GM12891 (cell line): ENCODE results near the gene DOK3.

Experiments
- DNase-seq: peaks from one replicate; pipeline ENCODE4 v3.0.0; 2011; ENCODE audit warnings: low spot score; ENCODE audit not compliant: insufficient read length
- FAIRE-seq: peaks from 2 replicates; lab custom pipeline; 2011; peaks lifted over from hg19 to GRCh38; lab: Jason Lieb, UNC
- PAX5 ChIP-seq: IDR thresholded peaks from 2 replicates; pipeline ENCODE4 v1.6.1; 2011; ENCODE audit warnings: low read length, moderate library complexity, mild to moderate bottlenecking; ENCODE audit not compliant: insufficient read depth, severe bottlenecking
- POLR2A ChIP-seq: IDR thresholded peaks from 2 replicates; pipeline ENCODE4 v1.6.1; 2011; ENCODE audit warnings: low read depth, low read length, control low read depth
- POLR2AphosphoS5 ChIP-seq: IDR thresholded peaks from 2 replicates; pipeline ENCODE4 v1.6.1; 2011; ENCODE audit warnings: low read depth, low read length, control low read depth
- POU2F2 ChIP-seq: IDR thresholded peaks from 2 replicates; pipeline ENCODE4 v1.6.1; 2011; ENCODE audit warnings: low read depth, mild to moderate bottlenecking, control low read depth, low read length, moderate library complexity
- SPI1 ChIP-seq: IDR thresholded peaks from 2 replicates; pipeline ENCODE4 v1.6.1; 2011; ENCODE audit warnings: low read depth, low read length, control low read depth
- TAF1 ChIP-seq: IDR thresholded peaks from 2 replicates; pipeline ENCODE4 v1.6.1; 2011; ENCODE audit warnings: low read depth, low read length, control low read depth

The DOK3 gene

GRCh38 chr5:177500685-177501522 is 8.7 kb downstream of the DOK3 start:
- no peak for TF ChIP-seq POLR2AphosphoS5
- 0 out of 2 replicates have a peak, but pooled peaks have one; percentile 8 for TF ChIP-seq POLR2A
- peak; percentile 65 for DNase-seq
- peak; percentile 38 for FAIRE-seq

GRCh38 chr5:177499842-177500241 is 9.8 kb downstream of the DOK3 start:
- TF ChIP-seq POLR2A: no peak
- TF ChIP-seq TAF1: no peak
- no peak for TF ChIP-seq SPI1
- no peak for TF ChIP-seq POLR2AphosphoS5
- TF ChIP-seq PAX5: no peak
- TF ChIP-seq POU2F2: no peak
- DNase-seq: no peak
- FAIRE-seq: no peak

- FAIRE-seq: no peak
- DNase-seq: no peak
Observed at GRCh38 chr5:177498013-177498787, 11.4 kb downstream of the DOK3 start.

GRCh38 chr5:177497292-177498012 is 12.2 kb downstream of the DOK3 start, which contains the start of gene PDLIM7:
TSS of gene PDLIM7 (minus strand) at chr5:177497604. CDS start at chr5:177496512, 1,092 bp downstream.
- FAIRE-seq (peak; percentile 98), DNase-seq (peak; percentile 94)
- 0 out of 2 replicates have a peak, but pooled peaks have one; percentile 3 for TF ChIP-seq SPI1
- peak; percentile 31; the same call in 1 of the 2 replicates for TF ChIP-seq POU2F2
- TF ChIP-seq PAX5: no peak
- peak; percentile 88 for TF ChIP-seq TAF1
- TF ChIP-seq POLR2A: peak; percentile 89
- peak; percentile 91 for TF ChIP-seq POLR2AphosphoS5

More at GRCh38 chr5:177498013-177498787, 11.4 kb downstream of the DOK3 start:
- TF ChIP-seq POLR2A (no peak), POU2F2 (no peak), TAF1 (no peak), PAX5 (no peak), SPI1 (no peak), POLR2AphosphoS5 (no peak)

- TF ChIP-seq TAF1 (no peak), SPI1 (no peak), POLR2A (no peak)
- no peak for FAIRE-seq
- DNase-seq: peak; percentile 65
Observed at GRCh38 chr5:177496727-177497291, 12.8 kb downstream of the DOK3 start.

- no peak for TF ChIP-seq POU2F2
- FAIRE-seq: no peak
- no peak for DNase-seq
Observed at GRCh38 chr5:177496070-177496726, 13.4 kb downstream of the DOK3 start.

GRCh38 chr5:177495243-177496060 is 14.2 kb downstream of the DOK3 start:
- TF ChIP-seq POLR2AphosphoS5: 0 out of 2 replicates have a peak, but pooled peaks have one; percentile 8
- TF ChIP-seq POLR2A: no peak
- FAIRE-seq (peak; percentile 61), DNase-seq (peak; percentile 67)

GRCh38 chr5:177494346-177495195 is 15.1 kb downstream of the DOK3 start:
- FAIRE-seq: peak; percentile 83
- TF ChIP-seq POU2F2: no peak
- TF ChIP-seq SPI1: peak; percentile 94

More at GRCh38 chr5:177494346-177495195, 15.1 kb downstream of the DOK3 start:
- no peak for DNase-seq
